Stomach (tissue), 19 donors: ENCODE data around the gene ATG4D. TPM values are rescaled to one million over a fixed set of nuclear protein-coding genes. Genes with fewer than 3 reads are reported as not detected.

Source experiments
- DNase-seq, 2 donors: peaks; one replicate each; pipeline versions ENCODE4 v3.0.0 to v3.0.0-alpha.2; 2013 to 2019
- H3K27ac ChIP-seq, 5 donors: fragments of 200-600 bp in 4 of 5; sonication (generic) in 4 of 5; one replicate each; pipeline ENCODE4 v1.5.1; 2013 to 2019; ENCODE audit warnings: mild to moderate bottlenecking in 1 of 5, moderate library complexity in 1 of 5
- H3K27me3 ChIP-seq, 3 donors: fragments of 200-600 bp; sonication (generic); one replicate each; pipeline ENCODE4 v1.5.1; 2017 to 2019; ENCODE audit warnings: mixed run types in 1 of 3
- H3K36me3 ChIP-seq, 4 donors: fragments of 200-600 bp; sonication (generic); 1 replicate in 3 of 4; 2 replicates in 1 of 4; pipeline ENCODE4 v1.5.1; 2016 to 2019
- H3K4me1 ChIP-seq, 4 donors: fragments of 200-600 bp; sonication (generic); one replicate each; pipeline ENCODE4 v1.5.1; 2016 to 2019
- H3K4me3 ChIP-seq, 4 donors: fragments of 200-600 bp; sonication (generic) in 3 of 4; one replicate each; pipeline ENCODE4 v1.5.1; 2016 to 2019; ENCODE audit warnings: mild to moderate bottlenecking in 1 of 4
- H3K9me3 ChIP-seq, 4 donors: fragments of 200-600 bp; sonication (generic); one replicate each; pipeline ENCODE4 v1.5.1; 2016 to 2019
- CTCF ChIP-seq, 7 experiments: fragments of 450-650 bp in 4 of 7; fragments of 200-600 bp in 3 of 7; sonication (generic) in 3 of 7; IDR thresholded peaks; one replicate each; pipeline ENCODE4 v1.5.1; 2016 to 2019; ENCODE audit warnings: antibody characterized with exemption in 7 of 7, control low read depth in 2 of 7, mild to moderate bottlenecking in 1 of 7
- EP300 ChIP-seq: sonication (generic); formaldehyde crosslinking; IDR thresholded peaks from one replicate; pipeline ENCODE4 v1.6.1; 2017; ENCODE audit warnings: antibody characterized with exemption
- POLR2A ChIP-seq, 4 donors: fragments of 450-650 bp; IDR thresholded peaks; one replicate each; pipeline ENCODE4 v1.6.1; 2016; ENCODE audit warnings: antibody characterized with exemption in 4 of 4, control low read depth in 2 of 4, mild to moderate bottlenecking in 1 of 4, moderate library complexity in 1 of 4
- POLR2AphosphoS5 ChIP-seq, 3 donors: sonication (generic); formaldehyde crosslinking; IDR thresholded peaks; one replicate each; pipeline ENCODE4 v1.6.1; 2016; ENCODE audit warnings: antibody characterized with exemption in 3 of 3
- WGBS, 5 donors: extraction: QIAGEN DNeasy Blood & Tissue Kit in 3 of 5; methylation state at CpG; one replicate each; pipeline versions ENCODE4 v1.1.5 to v1.1.7; 2013 to 2018; 5-methylcytosine and 5-hydroxymethylcytosine counted together
- intact Hi-C: fragments of 100-400 bp; cut with DNase I; formaldehyde crosslinking; loops from one replicate; pipeline ENCODE4 v1.15.1; 2023; ENCODE audit warnings: low total_unique reads
- long read RNA-seq, 10 donors: transcript quantifications; one replicate each; lab custom pipeline, GENCODE V29; 2026
- polyA plus RNA-seq, 3 donors: library from polyadenylated mRNA; stranded (reverse); fragments of 200-250 nt; gene quantifications; one replicate each; pipeline ENCODE4 v1.2.3, GENCODE V29; 2013
- total RNA-seq, 5 donors: library from RNA; depleted of rRNA; stranded (reverse); fragments of >200 nt; gene quantifications; one replicate each; pipeline versions ENCODE4 v1.1.0 to v1.2.3, GENCODE V29; 2014 to 2016
- donor health status: healthy with polysubstance abuse.
- donor health status: Bipolar disorder and iron deficiency.
- donor health status: healthy.

ATG4D gene
- total RNA-seq (100 to 1,000 TPM in 1 of 5 donors, 10 to 100 TPM in 3, 1 to 10 TPM in 1; 2.3 to 336 (median 26.2) TPM), polyA plus RNA-seq (10 to 100 TPM; 26.3 to 48.9 (median 27.2) TPM)
- long read RNA-seq, donor 1, partial matches to known transcripts = 0 of 3 reads
- long read RNA-seq, donor 1, other reads (novel, unspliced or antisense) = 0 of 3 reads
- long read RNA-seq, donor 2, partial matches to known transcripts = 10 of 11 reads
- long read RNA-seq, donor 2, other reads (novel, unspliced or antisense) = 0 of 11 reads
- long read RNA-seq, donor 3 = 0 reads
- long read RNA-seq, donor 4 = 0 reads
- long read RNA-seq, donor 5, partial matches to known transcripts = 29 of 33 reads
- long read RNA-seq, donor 5, other reads (novel, unspliced or antisense) = 0 of 33 reads
- long read RNA-seq, donor 6, transcript ATG4D-201 (10 exons, 1,949 nt) = major isoform, 5 of 13 reads
- long read RNA-seq, donor 6, partial matches to known transcripts = 5 of 13 reads
- long read RNA-seq, donor 6, other reads (novel, unspliced or antisense) = 0 of 13 reads
- long read RNA-seq, donor 7, partial matches to known transcripts = 0 of 1 reads
- long read RNA-seq, donor 7, other reads (novel, unspliced or antisense) = 0 of 1 reads
- long read RNA-seq, donor 8, partial matches to known transcripts = 11 of 27 reads
- long read RNA-seq, donor 8, other reads (novel, unspliced or antisense) = 14 of 27 reads
- long read RNA-seq, donor 9, partial matches to known transcripts = 0 of 1 reads
- long read RNA-seq, donor 9, other reads (novel, unspliced or antisense) = 0 of 1 reads
- long read RNA-seq, donor 10, partial matches to known transcripts = 0 of 1 reads
- long read RNA-seq, donor 10, other reads (novel, unspliced or antisense) = 0 of 1 reads

GRCh38 chr19:10543420-10544241 is at the start of gene ATG4D:
Gene ATG4D (plus strand): TSS chr19:10543904. CDS start chr19:10544091, 187 bp downstream.
- peak within 1 kb of the TSS; percentile 90 to 96 (median 92) for H3K27ac ChIP-seq
- TF ChIP-seq EP300 (no peak), POLR2A (IDR thresholded peaks at IDR 0.05) (peak in 1 of 4 donors; percentile 31), CTCF (IDR thresholded peaks at IDR 0.05) (no peak), POLR2AphosphoS5 (IDR thresholded peaks at IDR 0.05) (peak; percentile 24 to 83 (median 79))
- H3K27me3 ChIP-seq = peaks cover 0 to 12% (median 0%) of the 10 kb centered on the region in 3 donors
- H3K36me3 ChIP-seq = peaks cover 7 to 27% (median 25%) of the 10 kb centered on the region in 4 donors
- DNase-seq = peak; percentile 96
- H3K4me1 ChIP-seq = peaks cover 14 to 33% (median 25%) of the 10 kb centered on the region in 4 donors
- H3K9me3 ChIP-seq = no peaks in the 10 kb centered on the region
- 1 to 5% (median 1%) methylated on average over 7 to 79 of the region's 79 CpGs for WGBS, 5 donors
- intact Hi-C loops = no loop called here
- H3K4me3 ChIP-seq = peak within 1 kb of the TSS; percentile 74 to 100 (median 91)

GRCh38 chr19:10497371-10497770 is 46.3 kb upstream of the ATG4D start:
- DNase-seq = no peak
- no peak for TF ChIP-seq POLR2A (IDR thresholded peaks at IDR 0.05)
- no peak for TF ChIP-seq POLR2AphosphoS5 (IDR thresholded peaks at IDR 0.05)
- no peak for TF ChIP-seq CTCF (IDR thresholded peaks at IDR 0.05)
- TF ChIP-seq EP300 = no peak
- Histone ChIP-seq H3K9me3 (no peaks in the 10 kb centered on the region), H3K4me3 (peak overlapping the region in 1 of 4 donors; percentile 18), H3K36me3 (peaks cover 49 to 79% (median 73%) of the 10 kb centered on the region in 4 donors), H3K4me1 (peaks cover 31 to 57% (median 52%) of the 10 kb centered on the region in 4 donors), H3K27ac (peak overlapping the region in 1 of 5 donors; percentile 88), H3K27me3 (no peaks in the 10 kb centered on the region)
- intact Hi-C loops = no loop called here
- WGBS, 5 donors = 93 to 95% (median 95%) methylated on average over 4 of the region's 4 CpGs

- no peaks in the 10 kb centered on the region for H3K27me3 ChIP-seq
- H3K9me3 ChIP-seq = no peaks in the 10 kb centered on the region
- DNase-seq = no peak
- no peak for TF ChIP-seq POLR2AphosphoS5 (IDR thresholded peaks at IDR 0.05)
- TF ChIP-seq EP300 = no peak
- TF ChIP-seq POLR2A (IDR thresholded peaks at IDR 0.05) = no peak
- no peak for TF ChIP-seq CTCF (IDR thresholded peaks at IDR 0.05)
- peaks cover 31 to 61% (median 56%) of the 10 kb centered on the region in 4 donors for H3K4me1 ChIP-seq
- peak overlapping the region in 1 of 4 donors; percentile 18 for H3K4me3 ChIP-seq
- intact Hi-C loops = no loop called here
- 75 to 80% (median 78%) methylated on average over 18 to 24 of the region's 24 CpGs for WGBS, 5 donors
- peaks cover 39 to 56% (median 51%) of the 10 kb centered on the region in 4 donors for H3K36me3 ChIP-seq
- peak overlapping the region in 2 of 5 donors; percentile 72 to 88 for H3K27ac ChIP-seq
Observed at GRCh38 chr19:10499550-10500246, 44.0 kb upstream of the ATG4D start.
